ENCODE measurements around the gene PGLYRP3.
"Not testable (repeated sequence)": the region's sequence is repeated elsewhere in the genome, so short reads cannot be mapped to it uniquely, and the experiment has no call there.

The PGLYRP3 gene

GRCh38 chr1:153353226-153353947 is 40.6 kb upstream of the PGLYRP3 start:
- no peak overlapping the region for H3K4me3 ChIP-seq (ENCODE audit: low read length)
- peak; percentile 40 for TF ChIP-seq CTCF (conservative IDR thresholded peaks at IDR 0.05; ENCODE audit: low read length)
- DNase-seq (ENCODE audit: low read depth) = no peak

GRCh38 chr1:153352523-153352922 is 39.8 kb upstream of the PGLYRP3 start:
- TF ChIP-seq CTCF (conservative IDR thresholded peaks at IDR 0.05; ENCODE audit: low read length) = peak; percentile 96
- DNase-seq (ENCODE audit: low read depth) = peak; percentile 62
- H3K4me3 ChIP-seq (ENCODE audit: low read length) = no peak overlapping the region

GRCh38 chr1:153350321-153350957 is 37.7 kb upstream of the PGLYRP3 start:
- no peak for TF ChIP-seq CTCF (conservative IDR thresholded peaks at IDR 0.05; ENCODE audit: low read length)
- H3K4me3 ChIP-seq (ENCODE audit: low read length) = no peak overlapping the region
- DNase-seq (ENCODE audit: low read depth) = no peak

GRCh38 chr1:153349363-153350320 is 36.9 kb upstream of the PGLYRP3 start:
- TF ChIP-seq CTCF (conservative IDR thresholded peaks at IDR 0.05; ENCODE audit: low read length) = no peak
- no peak for DNase-seq (ENCODE audit: low read depth)
- no peak overlapping the region for H3K4me3 ChIP-seq (ENCODE audit: low read length)

- H3K4me3 ChIP-seq (ENCODE audit: low read length) = no peak within 1 kb of the TSS
- no peak for TF ChIP-seq CTCF (conservative IDR thresholded peaks at IDR 0.05; ENCODE audit: low read length)
- no peak for DNase-seq (ENCODE audit: low read depth)
Observed at GRCh38 chr1:153348511-153349362, 36.0 kb upstream of the PGLYRP3 start, which contains the start of gene PGLYRP4. Gene PGLYRP4, minus strand, starts transcription at chr1:153348841. Its CDS starts 909 bp downstream, at chr1:153347932.

GRCh38 chr1:153347856-153348255 is 35.1 kb upstream of the PGLYRP3 start:
- H3K4me3 ChIP-seq (ENCODE audit: low read length) = no peak overlapping the region
- no peak for DNase-seq (ENCODE audit: low read depth)
- TF ChIP-seq CTCF (conservative IDR thresholded peaks at IDR 0.05; ENCODE audit: low read length) = no peak

- not testable (repeated sequence) for H3K4me3 ChIP-seq (ENCODE audit: low read length); DNase-seq (ENCODE audit: low read depth)
Observed at GRCh38 chr1:153347049-153347448, 34.3 kb upstream of the PGLYRP3 start.

Data from AG10803 (cell line).